Measurements from ENCODE around the gene CUX1.
"Not testable (repeated sequence)": the region's sequence is repeated elsewhere in the genome, so short reads cannot be mapped to it uniquely, and the experiment has no call there.

Gene CUX1

GRCh38 chr7:102146122-102146521 lies 328.7 kb downstream of the CUX1 start:
- DNase-seq (ENCODE audit: low read depth), result no peak

GRCh38 chr7:102147008-102147407 lies 329.6 kb downstream of the CUX1 start:
- peak; percentile 47 for DNase-seq (ENCODE audit: low read depth)

GRCh38 chr7:102148799-102149198 lies 331.4 kb downstream of the CUX1 start:
- DNase-seq (ENCODE audit: low read depth), result no peak

- no peak for DNase-seq (ENCODE audit: low read depth)
Measured at GRCh38 chr7:102149416-102149815, 332.0 kb downstream of the CUX1 start.

GRCh38 chr7:102150266-102150665 lies 332.8 kb downstream of the CUX1 start:
- DNase-seq (ENCODE audit: low read depth), result no peak

GRCh38 chr7:102152672-102153598 lies 335.5 kb downstream of the CUX1 start:
- peak; percentile 62 for DNase-seq (ENCODE audit: low read depth)

- no peak for DNase-seq (ENCODE audit: low read depth)
Measured at GRCh38 chr7:102153599-102153946, 336.1 kb downstream of the CUX1 start.

GRCh38 chr7:102154425-102154824 lies 337.0 kb downstream of the CUX1 start:
- no peak for DNase-seq (ENCODE audit: low read depth)

GRCh38 chr7:102155821-102156441 lies 338.5 kb downstream of the CUX1 start:
- no peak for DNase-seq (ENCODE audit: low read depth)

GRCh38 chr7:102156867-102157266 lies 339.4 kb downstream of the CUX1 start:
- no peak for DNase-seq (ENCODE audit: low read depth)

- no peak for DNase-seq (ENCODE audit: low read depth)
Measured at GRCh38 chr7:102165136-102165535, 347.7 kb downstream of the CUX1 start.

GRCh38 chr7:102167254-102167653 lies 349.8 kb downstream of the CUX1 start:
- no peak for DNase-seq (ENCODE audit: low read depth)

- DNase-seq (ENCODE audit: low read depth), result peak; percentile 83
Measured at GRCh38 chr7:102169651-102170392, 352.4 kb downstream of the CUX1 start.

GRCh38 chr7:102170393-102170970 lies 353.1 kb downstream of the CUX1 start:
- peak; percentile 72 for DNase-seq (ENCODE audit: low read depth)

- DNase-seq (ENCODE audit: low read depth), result no peak
Measured at GRCh38 chr7:102173669-102174068, 356.2 kb downstream of the CUX1 start.

GRCh38 chr7:102175423-102176170 lies 358.2 kb downstream of the CUX1 start:
- DNase-seq (ENCODE audit: low read depth), result no peak

GRCh38 chr7:102178410-102178809 lies 361.0 kb downstream of the CUX1 start:
- no peak for DNase-seq (ENCODE audit: low read depth)

GRCh38 chr7:102180727-102181126 lies 363.3 kb downstream of the CUX1 start:
- no peak for DNase-seq (ENCODE audit: low read depth)

GRCh38 chr7:102181517-102181916 lies 364.1 kb downstream of the CUX1 start:
- DNase-seq (ENCODE audit: low read depth), result no peak

- no peak for DNase-seq (ENCODE audit: low read depth)
Measured at GRCh38 chr7:102182016-102182415, 364.6 kb downstream of the CUX1 start.

GRCh38 chr7:102183848-102184247 lies 366.4 kb downstream of the CUX1 start:
- not testable (repeated sequence) for DNase-seq (ENCODE audit: low read depth)

- no peak for DNase-seq (ENCODE audit: low read depth)
Measured at GRCh38 chr7:102184303-102184702, 366.9 kb downstream of the CUX1 start.

Data from iris pigment epithelial cell (primary cell).